GM18498 (cell line): Measurements from ENCODE around the gene NPC1L1.
A peak's percentile ranks its signal among the peaks of the same experiment; 100 is the strongest.
"Not testable (repeated sequence)": the region's sequence is repeated elsewhere in the genome, so short reads cannot be mapped to it uniquely, and the experiment has no call there.

Source experiments
- ATAC-seq: cut with Tn5 transposase; IDR thresholded peaks from one replicate; pipeline ENCODE4 v1.9.1; 2021; ENCODE audit warnings: mild to moderate bottlenecking, moderate library complexity; ENCODE audit not compliant: unreplicated experiment

Gene NPC1L1

GRCh38 chr7:44566680-44567079, 25.6 kb upstream of the NPC1L1 start:
- no peak for ATAC-seq

- peak; percentile 23 for ATAC-seq
These were observed 24.8 kb upstream of the NPC1L1 start for GRCh38 chr7:44565795-44566559.

- peak; percentile 80 for ATAC-seq
These were observed 24.1 kb upstream of the NPC1L1 start for GRCh38 chr7:44565097-44565794.

- no peak for ATAC-seq
These were observed 23.5 kb upstream of the NPC1L1 start for GRCh38 chr7:44564606-44565005.

- ATAC-seq = no peak
These were observed 22.1 kb upstream of the NPC1L1 start for GRCh38 chr7:44563171-44563679.

GRCh38 chr7:44562622-44562962, 21.5 kb upstream of the NPC1L1 start:
- ATAC-seq = not testable (repeated sequence)

- ATAC-seq = no peak
These were observed 21.0 kb upstream of the NPC1L1 start for GRCh38 chr7:44561962-44562621.

- ATAC-seq = no peak
These were observed 20.4 kb upstream of the NPC1L1 start for GRCh38 chr7:44561481-44561880.

- no peak for ATAC-seq
These were observed 18.4 kb upstream of the NPC1L1 start for GRCh38 chr7:44559485-44559884.

- ATAC-seq = no peak
These were observed 16.4 kb upstream of the NPC1L1 start for GRCh38 chr7:44557485-44557884.

GRCh38 chr7:44555350-44555749, 14.2 kb upstream of the NPC1L1 start:
- ATAC-seq = no peak

- ATAC-seq = not testable (repeated sequence)
These were observed 11.4 kb upstream of the NPC1L1 start for GRCh38 chr7:44552473-44553005.

- ATAC-seq = no peak
These were observed 8.3 kb upstream of the NPC1L1 start for GRCh38 chr7:44549457-44549856.

- ATAC-seq = no peak
These were observed 7.8 kb upstream of the NPC1L1 start for GRCh38 chr7:44548893-44549292.

GRCh38 chr7:44547536-44548231, 6.6 kb upstream of the NPC1L1 start:
- no peak for ATAC-seq

GRCh38 chr7:44541876-44542610, 913 bp upstream of the NPC1L1 start:
- ATAC-seq = no peak

GRCh38 chr7:44540592-44541027, 520 bp downstream of the NPC1L1 start:
- ATAC-seq = no peak

GRCh38 chr7:44539669-44540506, 1.2 kb downstream of the NPC1L1 start:
- no peak for ATAC-seq
